Breast epithelium (tissue), 3 donors: ENCODE results near the gene DGKB.

Source experiments
- POLR2A ChIP-seq: fragments of 450-650 bp; IDR thresholded peaks from one replicate; pipeline ENCODE4 v1.6.1; 2016; ENCODE audit warnings: antibody characterized with exemption, mild to moderate bottlenecking, moderate library complexity
- POLR2AphosphoS5 ChIP-seq, 3 donors: sonication (generic); formaldehyde crosslinking; IDR thresholded peaks; one replicate each; pipeline ENCODE4 v1.6.1; 2017; ENCODE audit warnings: antibody characterized with exemption in 3 of 3
- TF ChIP-seq, protein P1 (sequence below), 3 donors: fragments of 450-650 bp; IDR thresholded peaks; one replicate each; pipeline ENCODE4 v1.5.1; 2016 to 2017; ENCODE audit warnings: antibody characterized with exemption in 3 of 3, mild to moderate bottlenecking in 3 of 3, moderate library complexity in 3 of 3

DNA sequence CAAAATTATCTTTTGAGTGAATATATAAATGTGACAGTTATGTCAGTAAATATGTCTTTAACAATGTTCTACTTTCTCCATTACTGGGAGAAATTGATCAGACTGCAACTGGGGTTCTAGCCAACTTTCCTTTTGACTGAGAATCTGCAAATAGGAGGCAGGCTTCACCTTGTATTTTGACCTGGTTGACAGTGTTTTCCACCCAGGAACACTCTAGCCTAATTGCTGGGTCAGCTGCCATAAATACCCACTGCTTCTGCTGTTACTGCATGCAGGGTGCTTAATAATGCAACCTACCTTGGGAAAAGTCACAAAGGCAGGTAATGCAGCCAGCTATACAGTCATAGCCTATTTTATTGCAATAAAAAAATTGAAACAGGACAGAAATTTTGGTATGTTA, 319.0 kb downstream of the DGKB start:
- TF ChIP-seq POLR2AphosphoS5 (IDR thresholded peaks at IDR 0.05) (no peak), POLR2A (no peak)
- TF ChIP-seq, protein P1, sequence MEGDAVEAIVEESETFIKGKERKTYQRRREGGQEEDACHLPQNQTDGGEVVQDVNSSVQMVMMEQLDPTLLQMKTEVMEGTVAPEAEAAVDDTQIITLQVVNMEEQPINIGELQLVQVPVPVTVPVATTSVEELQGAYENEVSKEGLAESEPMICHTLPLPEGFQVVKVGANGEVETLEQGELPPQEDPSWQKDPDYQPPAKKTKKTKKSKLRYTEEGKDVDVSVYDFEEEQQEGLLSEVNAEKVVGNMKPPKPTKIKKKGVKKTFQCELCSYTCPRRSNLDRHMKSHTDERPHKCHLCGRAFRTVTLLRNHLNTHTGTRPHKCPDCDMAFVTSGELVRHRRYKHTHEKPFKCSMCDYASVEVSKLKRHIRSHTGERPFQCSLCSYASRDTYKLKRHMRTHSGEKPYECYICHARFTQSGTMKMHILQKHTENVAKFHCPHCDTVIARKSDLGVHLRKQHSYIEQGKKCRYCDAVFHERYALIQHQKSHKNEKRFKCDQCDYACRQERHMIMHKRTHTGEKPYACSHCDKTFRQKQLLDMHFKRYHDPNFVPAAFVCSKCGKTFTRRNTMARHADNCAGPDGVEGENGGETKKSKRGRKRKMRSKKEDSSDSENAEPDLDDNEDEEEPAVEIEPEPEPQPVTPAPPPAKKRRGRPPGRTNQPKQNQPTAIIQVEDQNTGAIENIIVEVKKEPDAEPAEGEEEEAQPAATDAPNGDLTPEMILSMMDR (IDR thresholded peaks at IDR 0.05): no peak
